Osteoblast (primary cell): Measurements from ENCODE around the gene ADGRE3. TPM values are rescaled to one million over a fixed set of nuclear protein-coding genes. Genes with fewer than 3 reads are reported as not detected.

ENCODE experiments used
- DNase-seq: peaks from one replicate; pipeline ENCODE4 v3.0.0; 2011; ENCODE audit warnings: low spot score, mixed read lengths; ENCODE audit not compliant: insufficient read length; ENCODE audit errors: missing footprints
- H2AFZ ChIP-seq: 2 replicates; pipeline ENCODE4 v1.6.0; 2011; ENCODE audit warnings: mild to moderate bottlenecking, low read length
- H3K27ac ChIP-seq: 2 replicates; pipeline ENCODE4 v1.5.1; 2011; ENCODE audit warnings: mild to moderate bottlenecking, low read depth, low read length, moderate library complexity
- H3K27me3 ChIP-seq: 2 replicates; pipeline ENCODE4 v1.6.0; 2012; ENCODE audit warnings: mild to moderate bottlenecking, control low read depth, inconsistent platforms, low read length, moderate library complexity; ENCODE audit not compliant: insufficient read depth
- H3K36me3 ChIP-seq: 2 replicates; pipeline ENCODE4 v1.5.1; 2011; ENCODE audit warnings: mild to moderate bottlenecking, low read length, control low read depth, moderate library complexity; ENCODE audit not compliant: insufficient read depth
- H3K4me1 ChIP-seq: 2 replicates; pipeline ENCODE4 v1.5.1; 2011; ENCODE audit warnings: mild to moderate bottlenecking, low read length, control low read depth, moderate library complexity; ENCODE audit not compliant: insufficient read depth
- H3K4me2 ChIP-seq: 2 replicates; pipeline ENCODE4 v1.6.0; 2011; ENCODE audit warnings: mild to moderate bottlenecking, low read length; ENCODE audit not compliant: insufficient read depth
- H3K4me3 ChIP-seq: fragments of 200-600 bp; sonication (generic); 3 replicates; pipeline ENCODE4 v1.5.1; 2012; ENCODE audit warnings: mild to moderate bottlenecking, low read length, inconsistent platforms; ENCODE audit not compliant: insufficient read depth
- H3K79me2 ChIP-seq: 2 replicates; pipeline ENCODE4 v1.6.0; 2012; ENCODE audit warnings: mild to moderate bottlenecking, low read length, control low read depth, inconsistent platforms; ENCODE audit not compliant: insufficient read depth
- H3K9me3 ChIP-seq: 2 replicates; pipeline ENCODE4 v1.5.1; 2011; ENCODE audit warnings: low read depth, low read length, control low read depth
- H4K20me1 ChIP-seq: 2 replicates; pipeline ENCODE4 v1.6.0; 2012; ENCODE audit warnings: mild to moderate bottlenecking, low read length, control low read depth; ENCODE audit not compliant: insufficient read depth
- CTCF ChIP-seq: IDR thresholded peaks from 2 replicates; pipeline ENCODE4 v1.5.1; 2011; ENCODE audit warnings: mild to moderate bottlenecking, low read depth, low read length, moderate library complexity; ENCODE audit errors: extremely low read depth
- total RNA-seq: library from RNA; depleted of rRNA; stranded (reverse); fragments of >200 nt; gene quantifications from 2 replicates; pipeline ENCODE4 v1.2.3, GENCODE V29; 2012

ADGRE3 gene
- total RNA-seq, 1 donor: not detected

- no peak overlapping the region for H3K4me2 ChIP-seq
- no peaks in the 10 kb centered on the region for H3K4me1 ChIP-seq
- H3K79me2 ChIP-seq: peaks cover 3% of the 10 kb centered on the region
- no peak overlapping the region for H3K4me3 ChIP-seq
- no peaks in the 10 kb centered on the region for H3K9me3 ChIP-seq
- no peak overlapping the region for H2AFZ ChIP-seq
- DNase-seq: no peak
- no peaks in the 10 kb centered on the region for H4K20me1 ChIP-seq
- no peak for TF ChIP-seq CTCF
- H3K27ac ChIP-seq: no peak overlapping the region
- no peaks in the 10 kb centered on the region for H3K27me3 ChIP-seq
- peaks cover 74% of the 10 kb centered on the region for H3K36me3 ChIP-seq
Observed at GRCh38 chr19:14699641-14700040, 25.0 kb upstream of the ADGRE3 start.

- Histone ChIP-seq H3K27me3 (no peaks in the 10 kb centered on the region), H3K4me2 (no peak overlapping the region), H3K79me2 (peaks cover 34% of the 10 kb centered on the region), H3K36me3 (peaks cover 44% of the 10 kb centered on the region), H2AFZ (no peak overlapping the region), H3K27ac (no peak overlapping the region), H4K20me1 (peaks cover 3% of the 10 kb centered on the region), H3K4me3 (no peak overlapping the region), H3K9me3 (no peaks in the 10 kb centered on the region), H3K4me1 (peaks cover 3% of the 10 kb centered on the region)
- no peak for TF ChIP-seq CTCF
- no peak for DNase-seq
Observed at GRCh38 chr19:14695471-14695870, 20.8 kb upstream of the ADGRE3 start.

- Histone ChIP-seq H3K36me3 (peaks cover 37% of the 10 kb centered on the region), H3K27me3 (no peaks in the 10 kb centered on the region), H3K9me3 (no peaks in the 10 kb centered on the region), H3K4me2 (no peak overlapping the region), H3K79me2 (peaks cover 38% of the 10 kb centered on the region), H3K4me1 (peaks cover 3% of the 10 kb centered on the region), H3K4me3 (no peak overlapping the region), H3K27ac (no peak overlapping the region), H2AFZ (no peak overlapping the region), H4K20me1 (peaks cover 3% of the 10 kb centered on the region)
- TF ChIP-seq CTCF: no peak
- no peak for DNase-seq
Observed at GRCh38 chr19:14694641-14695266, 20.1 kb upstream of the ADGRE3 start.

- H4K20me1 ChIP-seq: peaks cover 3% of the 10 kb centered on the region
- H2AFZ ChIP-seq: peak within 1 kb of the TSS; percentile 95
- H3K4me1 ChIP-seq: peaks cover 9% of the 10 kb centered on the region
- no peaks in the 10 kb centered on the region for H3K9me3 ChIP-seq
- H3K79me2 ChIP-seq: peaks cover 37% of the 10 kb centered on the region
- peak; percentile 98 for DNase-seq
- peak within 1 kb of the TSS; percentile 91 for H3K4me2 ChIP-seq
- peaks cover 6% of the 10 kb centered on the region for H3K36me3 ChIP-seq
- peak within 1 kb of the TSS; percentile 83 for H3K4me3 ChIP-seq
- H3K27me3 ChIP-seq: no peaks in the 10 kb centered on the region
- peak within 1 kb of the TSS; percentile 91 for H3K27ac ChIP-seq
- no peak for TF ChIP-seq CTCF
Observed at GRCh38 chr19:14689598-14690503, 15.2 kb upstream of the ADGRE3 start, which contains the start of gene ZNF333. Gene ZNF333, plus strand, starts transcription at chr19:14690048. Its CDS starts 3,444 bp downstream, at chr19:14693492.
